WTC11 (cell line): ENCODE data around the gene AMHR2. TPM values are rescaled to one million over a fixed set of nuclear protein-coding genes. Genes with fewer than 3 reads are reported as not detected.

ENCODE experiments used
- ATAC-seq: fragments of 200-7000 bp; cut with Tn5 transposase; 2 replicates; pipeline ENCODE4 v1.10.0; 2021; ENCODE audit warnings: mild to moderate bottlenecking, moderate library complexity
- CTCF ChIA-PET: fragments of 300-600 bp; sonication (Branson Sonifier 250); formaldehyde crosslinking; loops from one replicate; lab custom pipeline; 2021; ENCODE audit warnings: antibody characterized with exemption; lab: Charles Lee
- POLR2A ChIA-PET: fragments of 350-600 bp; sonication (Branson Sonifier 250); formaldehyde crosslinking; loops from one replicate; lab custom pipeline; 2021; ENCODE audit warnings: antibody characterized with exemption; lab: Charles Lee
- DNase-seq: peaks from one replicate; pipeline ENCODE4 v3.0.0; 2021; ENCODE audit warnings: low spot score
- H3K27ac Mint-ChIP-seq: 2 replicates; pipeline ENCODE4 v1.8.0; 2021; ENCODE audit warnings: mixed read lengths
- H3K27me3 Mint-ChIP-seq: 2 replicates; pipeline ENCODE4 v1.8.0; 2021; ENCODE audit warnings: low read depth, mild to moderate bottlenecking, moderate library complexity, mixed read lengths
- H3K36me3 Mint-ChIP-seq: 2 replicates; pipeline ENCODE4 v1.8.0; 2021; ENCODE audit warnings: mixed read lengths
- H3K4me1 Mint-ChIP-seq: 2 replicates; pipeline ENCODE4 v1.8.0; 2022; ENCODE audit warnings: mixed read lengths
- H3K4me3 Mint-ChIP-seq: 2 replicates; pipeline ENCODE4 v1.8.0; 2021; ENCODE audit warnings: mild to moderate bottlenecking, moderate library complexity, mixed read lengths
- H3K9me3 Mint-ChIP-seq: 2 replicates; pipeline ENCODE4 v1.8.0; 2021; ENCODE audit warnings: mixed read lengths
- FOXJ3 ChIP-seq: sonication (generic); formaldehyde crosslinking; IDR thresholded peaks from 2 replicates; pipeline ENCODE4 v1.9.0; 2021; ENCODE audit warnings: missing genetic modification reagents, mild to moderate bottlenecking, borderline replicate concordance
- GTF2I ChIP-seq: fragments of 250-450 bp; sonication (Bioruptor Pico); conservative IDR thresholded peaks from 2 replicates; pipeline ENCODE4 v1.4.0; 2021; ENCODE audit warnings: mild to moderate bottlenecking
- IRF2 ChIP-seq: sonication (generic); formaldehyde crosslinking; IDR thresholded peaks from 2 replicates; pipeline ENCODE4 v1.8.0; 2022; ENCODE audit warnings: low read depth, missing genetic modification reagents, borderline replicate concordance
- JAZF1 ChIP-seq: fragments of 250-450 bp; sonication (Bioruptor Pico); IDR thresholded peaks from 2 replicates; pipeline ENCODE4 v1.9.0; 2021; ENCODE audit warnings: moderate library complexity, mild to moderate bottlenecking, inconsistent platforms
- JUN ChIP-seq: sonication (generic); formaldehyde crosslinking; IDR thresholded peaks from 2 replicates; pipeline ENCODE4 v1.8.0; 2023; ENCODE audit warnings: mild to moderate bottlenecking, missing genetic modification reagents
- KAT7 ChIP-seq: sonication (generic); formaldehyde crosslinking; IDR thresholded peaks from 2 replicates; pipeline ENCODE4 v1.8.1; 2023; ENCODE audit warnings: missing genetic modification reagents, mild to moderate bottlenecking, borderline replicate concordance
- NR1H2 ChIP-seq: sonication (generic); formaldehyde crosslinking; IDR thresholded peaks from 2 replicates; pipeline ENCODE4 v1.9.0; 2021; ENCODE audit warnings: mild to moderate bottlenecking, moderate library complexity, missing genetic modification reagents
- OVOL2 ChIP-seq: fragments of 250-450 bp; sonication (Bioruptor Pico); IDR thresholded peaks from 2 replicates; pipeline ENCODE4 v1.9.0; 2021; ENCODE audit warnings: mild to moderate bottlenecking, borderline replicate concordance
- ZNF416 ChIP-seq: fragments of 250-450 bp; sonication (Bioruptor Pico); IDR thresholded peaks from 2 replicates; pipeline ENCODE4 v1.9.0; 2021; ENCODE audit warnings: mild to moderate bottlenecking, inconsistent platforms
- total RNA-seq: library from RNA; stranded (reverse); gene quantifications from 3 replicates; pipeline ENCODE4 v1.2.3, GENCODE V29; 2021
- TF ChIP-seq, protein P1 (sequence below): fragments of 250-450 bp; sonication (Bioruptor Pico); IDR thresholded peaks from 2 replicates; pipeline ENCODE4 v1.9.0; 2021; ENCODE audit warnings: moderate library complexity, mild to moderate bottlenecking, inconsistent platforms, borderline replicate concordance
- TF ChIP-seq, protein P2 (sequence below): sonication (generic); formaldehyde crosslinking; IDR thresholded peaks from 2 replicates; pipeline ENCODE4 v1.8.0; 2022; ENCODE audit warnings: missing genetic modification reagents
- TF ChIP-seq, protein P3 (sequence below): sonication (generic); formaldehyde crosslinking; IDR thresholded peaks from 2 replicates; pipeline ENCODE4 v1.8.1; 2023; ENCODE audit warnings: mild to moderate bottlenecking, missing genetic modification reagents
- TF ChIP-seq, protein P4 (sequence below): sonication (generic); formaldehyde crosslinking; IDR thresholded peaks from 2 replicates; pipeline ENCODE4 v1.8.0; 2023; ENCODE audit warnings: mild to moderate bottlenecking, missing genetic modification reagents
- TF ChIP-seq, protein P5 (sequence below): sonication (generic); formaldehyde crosslinking; IDR thresholded peaks from 2 replicates; pipeline ENCODE4 v1.8.0; 2022; ENCODE audit warnings: mild to moderate bottlenecking, missing genetic modification reagents
- TF ChIP-seq, protein P6 (sequence below): sonication (generic); formaldehyde crosslinking; IDR thresholded peaks from 2 replicates; pipeline ENCODE4 v1.8.1; 2023; ENCODE audit warnings: mild to moderate bottlenecking, missing genetic modification reagents, borderline replicate concordance

The AMHR2 gene
- total RNA-seq, 1 experiment from 2014 or later: not detected

- TF ChIP-seq JAZF1 (CRISPR knock-in tag) (no peak), NR1H2 (CRISPR knock-in tag) (no peak), FOXJ3 (CRISPR knock-in tag) (no peak), OVOL2 (CRISPR knock-in tag) (no peak), JUN (CRISPR knock-in tag) (no peak)
- TF ChIP-seq, protein P1, sequence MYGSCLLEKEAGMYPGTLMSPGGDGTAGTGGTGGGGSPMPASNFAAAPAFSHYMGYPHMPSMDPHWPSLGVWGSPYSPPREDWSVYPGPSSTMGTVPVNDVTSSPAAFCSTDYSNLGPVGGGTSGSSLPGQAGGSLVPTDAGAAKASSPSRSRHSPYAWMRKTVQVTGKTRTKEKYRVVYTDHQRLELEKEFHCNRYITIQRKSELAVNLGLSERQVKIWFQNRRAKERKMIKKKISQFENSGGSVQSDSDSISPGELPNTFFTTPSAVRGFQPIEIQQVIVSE: no peak
- TF ChIP-seq, protein P2, sequence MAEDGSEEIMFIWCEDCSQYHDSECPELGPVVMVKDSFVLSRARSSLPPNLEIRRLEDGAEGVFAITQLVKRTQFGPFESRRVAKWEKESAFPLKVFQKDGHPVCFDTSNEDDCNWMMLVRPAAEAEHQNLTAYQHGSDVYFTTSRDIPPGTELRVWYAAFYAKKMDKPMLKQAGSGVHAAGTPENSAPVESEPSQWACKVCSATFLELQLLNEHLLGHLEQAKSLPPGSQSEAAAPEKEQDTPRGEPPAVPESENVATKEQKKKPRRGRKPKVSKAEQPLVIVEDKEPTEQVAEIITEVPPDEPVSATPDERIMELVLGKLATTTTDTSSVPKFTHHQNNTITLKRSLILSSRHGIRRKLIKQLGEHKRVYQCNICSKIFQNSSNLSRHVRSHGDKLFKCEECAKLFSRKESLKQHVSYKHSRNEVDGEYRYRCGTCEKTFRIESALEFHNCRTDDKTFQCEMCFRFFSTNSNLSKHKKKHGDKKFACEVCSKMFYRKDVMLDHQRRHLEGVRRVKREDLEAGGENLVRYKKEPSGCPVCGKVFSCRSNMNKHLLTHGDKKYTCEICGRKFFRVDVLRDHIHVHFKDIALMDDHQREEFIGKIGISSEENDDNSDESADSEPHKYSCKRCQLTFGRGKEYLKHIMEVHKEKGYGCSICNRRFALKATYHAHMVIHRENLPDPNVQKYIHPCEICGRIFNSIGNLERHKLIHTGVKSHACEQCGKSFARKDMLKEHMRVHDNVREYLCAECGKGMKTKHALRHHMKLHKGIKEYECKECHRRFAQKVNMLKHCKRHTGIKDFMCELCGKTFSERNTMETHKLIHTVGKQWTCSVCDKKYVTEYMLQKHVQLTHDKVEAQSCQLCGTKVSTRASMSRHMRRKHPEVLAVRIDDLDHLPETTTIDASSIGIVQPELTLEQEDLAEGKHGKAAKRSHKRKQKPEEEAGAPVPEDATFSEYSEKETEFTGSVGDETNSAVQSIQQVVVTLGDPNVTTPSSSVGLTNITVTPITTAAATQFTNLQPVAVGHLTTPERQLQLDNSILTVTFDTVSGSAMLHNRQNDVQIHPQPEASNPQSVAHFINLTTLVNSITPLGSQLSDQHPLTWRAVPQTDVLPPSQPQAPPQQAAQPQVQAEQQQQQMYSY (CRISPR knock-in tag): no peak
- TF ChIP-seq, protein P3, sequence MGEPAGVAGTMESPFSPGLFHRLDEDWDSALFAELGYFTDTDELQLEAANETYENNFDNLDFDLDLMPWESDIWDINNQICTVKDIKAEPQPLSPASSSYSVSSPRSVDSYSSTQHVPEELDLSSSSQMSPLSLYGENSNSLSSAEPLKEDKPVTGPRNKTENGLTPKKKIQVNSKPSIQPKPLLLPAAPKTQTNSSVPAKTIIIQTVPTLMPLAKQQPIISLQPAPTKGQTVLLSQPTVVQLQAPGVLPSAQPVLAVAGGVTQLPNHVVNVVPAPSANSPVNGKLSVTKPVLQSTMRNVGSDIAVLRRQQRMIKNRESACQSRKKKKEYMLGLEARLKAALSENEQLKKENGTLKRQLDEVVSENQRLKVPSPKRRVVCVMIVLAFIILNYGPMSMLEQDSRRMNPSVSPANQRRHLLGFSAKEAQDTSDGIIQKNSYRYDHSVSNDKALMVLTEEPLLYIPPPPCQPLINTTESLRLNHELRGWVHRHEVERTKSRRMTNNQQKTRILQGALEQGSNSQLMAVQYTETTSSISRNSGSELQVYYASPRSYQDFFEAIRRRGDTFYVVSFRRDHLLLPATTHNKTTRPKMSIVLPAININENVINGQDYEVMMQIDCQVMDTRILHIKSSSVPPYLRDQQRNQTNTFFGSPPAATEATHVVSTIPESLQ (CRISPR knock-in tag): no peak
These were observed 28.1 kb downstream of the AMHR2 start, which contains the start of gene PCBP2 (continued) for GRCh38 chr12:53451661-53452158.

DNA sequence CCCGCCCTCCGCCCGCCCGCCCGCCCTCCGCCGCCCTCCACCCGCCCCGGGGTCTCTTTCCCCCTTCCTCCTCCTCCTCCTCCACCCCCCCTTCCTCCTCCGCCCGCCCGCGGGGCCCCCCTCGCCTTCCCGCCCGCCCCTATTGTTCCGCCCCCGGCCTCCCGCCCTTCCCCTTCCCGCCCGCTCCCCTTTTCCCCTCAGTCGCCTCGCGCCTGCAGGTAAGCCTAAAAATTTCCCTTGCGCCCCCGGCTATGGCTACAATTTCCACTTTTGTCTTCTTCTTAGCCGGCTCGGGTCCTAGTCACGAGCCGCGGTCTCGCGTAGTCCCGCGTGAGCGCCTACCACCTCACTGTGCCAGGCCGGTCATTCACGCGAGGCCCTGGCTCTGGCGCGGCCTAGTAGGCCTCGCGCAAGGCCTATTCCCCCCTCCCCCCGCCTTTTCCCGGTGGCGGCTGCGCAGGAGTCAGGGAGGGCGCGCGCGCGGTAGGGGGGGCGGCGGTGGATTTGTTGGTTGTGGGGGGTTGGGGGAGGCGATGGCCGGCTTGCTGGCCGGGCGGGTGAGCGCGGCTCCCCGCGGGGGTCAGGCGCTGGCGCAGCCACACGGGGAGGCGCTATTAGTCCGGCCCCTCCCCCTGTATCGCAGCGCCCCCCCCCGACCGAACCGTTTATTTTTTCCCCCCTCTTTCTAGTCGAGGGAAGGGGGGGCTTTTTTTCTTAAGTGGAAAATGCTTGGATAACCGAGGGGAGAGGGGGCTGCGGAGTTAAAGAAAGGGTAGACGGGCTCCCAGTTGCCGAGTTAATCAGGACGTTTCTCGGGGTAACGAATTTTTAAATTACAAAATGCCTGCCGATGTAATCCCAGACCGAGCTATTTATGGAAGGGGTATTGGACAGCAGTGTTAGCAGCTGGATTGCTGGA lies 28.8 kb downstream of the AMHR2 start:
- ChIA-PET CTCF (no interaction called here), POLR2A (interaction anchor here (0.7 kb wide), 1 partner anchor 104 kb away, joined by 6 read pairs; no protein-coding TSS in a partner anchor)
- ATAC-seq (peak; percentile 38), DNase-seq (peak; percentile 86)
- H3K4me1 Mint-ChIP-seq: peaks cover 23% of the 10 kb centered on the region
- peaks cover 54% of the 10 kb centered on the region for H3K36me3 Mint-ChIP-seq
- H3K9me3 Mint-ChIP-seq: no peaks in the 10 kb centered on the region
- H3K27ac Mint-ChIP-seq: peak overlapping the region; percentile 100
- H3K27me3 Mint-ChIP-seq: no peaks in the 10 kb centered on the region
- peak overlapping the region; percentile 96 for H3K4me3 Mint-ChIP-seq
- TF ChIP-seq, protein P4, sequence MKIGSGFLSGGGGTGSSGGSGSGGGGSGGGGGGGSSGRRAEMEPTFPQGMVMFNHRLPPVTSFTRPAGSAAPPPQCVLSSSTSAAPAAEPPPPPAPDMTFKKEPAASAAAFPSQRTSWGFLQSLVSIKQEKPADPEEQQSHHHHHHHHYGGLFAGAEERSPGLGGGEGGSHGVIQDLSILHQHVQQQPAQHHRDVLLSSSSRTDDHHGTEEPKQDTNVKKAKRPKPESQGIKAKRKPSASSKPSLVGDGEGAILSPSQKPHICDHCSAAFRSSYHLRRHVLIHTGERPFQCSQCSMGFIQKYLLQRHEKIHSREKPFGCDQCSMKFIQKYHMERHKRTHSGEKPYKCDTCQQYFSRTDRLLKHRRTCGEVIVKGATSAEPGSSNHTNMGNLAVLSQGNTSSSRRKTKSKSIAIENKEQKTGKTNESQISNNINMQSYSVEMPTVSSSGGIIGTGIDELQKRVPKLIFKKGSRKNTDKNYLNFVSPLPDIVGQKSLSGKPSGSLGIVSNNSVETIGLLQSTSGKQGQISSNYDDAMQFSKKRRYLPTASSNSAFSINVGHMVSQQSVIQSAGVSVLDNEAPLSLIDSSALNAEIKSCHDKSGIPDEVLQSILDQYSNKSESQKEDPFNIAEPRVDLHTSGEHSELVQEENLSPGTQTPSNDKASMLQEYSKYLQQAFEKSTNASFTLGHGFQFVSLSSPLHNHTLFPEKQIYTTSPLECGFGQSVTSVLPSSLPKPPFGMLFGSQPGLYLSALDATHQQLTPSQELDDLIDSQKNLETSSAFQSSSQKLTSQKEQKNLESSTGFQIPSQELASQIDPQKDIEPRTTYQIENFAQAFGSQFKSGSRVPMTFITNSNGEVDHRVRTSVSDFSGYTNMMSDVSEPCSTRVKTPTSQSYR (CRISPR knock-in tag): peak; percentile 79
- TF ChIP-seq KAT7 (CRISPR knock-in tag) (0 out of 2 replicates have a peak, but pooled peaks have one; percentile 66), JUN (CRISPR knock-in tag) (peak; percentile 90), IRF2 (CRISPR knock-in tag) (no peak), GTF2I (CRISPR knock-in tag) (no peak), ZNF416 (CRISPR knock-in tag) (0 out of 2 replicates have a peak, but pooled peaks have one; percentile 10)
- TF ChIP-seq, protein P5, sequence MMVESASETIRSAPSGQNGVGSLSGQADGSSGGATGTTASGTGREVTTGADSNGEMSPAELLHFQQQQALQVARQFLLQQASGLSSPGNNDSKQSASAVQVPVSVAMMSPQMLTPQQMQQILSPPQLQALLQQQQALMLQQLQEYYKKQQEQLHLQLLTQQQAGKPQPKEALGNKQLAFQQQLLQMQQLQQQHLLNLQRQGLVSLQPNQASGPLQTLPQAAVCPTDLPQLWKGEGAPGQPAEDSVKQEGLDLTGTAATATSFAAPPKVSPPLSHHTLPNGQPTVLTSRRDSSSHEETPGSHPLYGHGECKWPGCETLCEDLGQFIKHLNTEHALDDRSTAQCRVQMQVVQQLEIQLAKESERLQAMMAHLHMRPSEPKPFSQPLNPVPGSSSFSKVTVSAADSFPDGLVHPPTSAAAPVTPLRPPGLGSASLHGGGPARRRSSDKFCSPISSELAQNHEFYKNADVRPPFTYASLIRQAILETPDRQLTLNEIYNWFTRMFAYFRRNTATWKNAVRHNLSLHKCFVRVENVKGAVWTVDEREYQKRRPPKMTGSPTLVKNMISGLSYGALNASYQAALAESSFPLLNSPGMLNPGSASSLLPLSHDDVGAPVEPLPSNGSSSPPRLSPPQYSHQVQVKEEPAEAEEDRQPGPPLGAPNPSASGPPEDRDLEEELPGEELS: peak; percentile 89
- TF ChIP-seq, protein P3 (CRISPR knock-in tag): no peak
- TF ChIP-seq, protein P6, sequence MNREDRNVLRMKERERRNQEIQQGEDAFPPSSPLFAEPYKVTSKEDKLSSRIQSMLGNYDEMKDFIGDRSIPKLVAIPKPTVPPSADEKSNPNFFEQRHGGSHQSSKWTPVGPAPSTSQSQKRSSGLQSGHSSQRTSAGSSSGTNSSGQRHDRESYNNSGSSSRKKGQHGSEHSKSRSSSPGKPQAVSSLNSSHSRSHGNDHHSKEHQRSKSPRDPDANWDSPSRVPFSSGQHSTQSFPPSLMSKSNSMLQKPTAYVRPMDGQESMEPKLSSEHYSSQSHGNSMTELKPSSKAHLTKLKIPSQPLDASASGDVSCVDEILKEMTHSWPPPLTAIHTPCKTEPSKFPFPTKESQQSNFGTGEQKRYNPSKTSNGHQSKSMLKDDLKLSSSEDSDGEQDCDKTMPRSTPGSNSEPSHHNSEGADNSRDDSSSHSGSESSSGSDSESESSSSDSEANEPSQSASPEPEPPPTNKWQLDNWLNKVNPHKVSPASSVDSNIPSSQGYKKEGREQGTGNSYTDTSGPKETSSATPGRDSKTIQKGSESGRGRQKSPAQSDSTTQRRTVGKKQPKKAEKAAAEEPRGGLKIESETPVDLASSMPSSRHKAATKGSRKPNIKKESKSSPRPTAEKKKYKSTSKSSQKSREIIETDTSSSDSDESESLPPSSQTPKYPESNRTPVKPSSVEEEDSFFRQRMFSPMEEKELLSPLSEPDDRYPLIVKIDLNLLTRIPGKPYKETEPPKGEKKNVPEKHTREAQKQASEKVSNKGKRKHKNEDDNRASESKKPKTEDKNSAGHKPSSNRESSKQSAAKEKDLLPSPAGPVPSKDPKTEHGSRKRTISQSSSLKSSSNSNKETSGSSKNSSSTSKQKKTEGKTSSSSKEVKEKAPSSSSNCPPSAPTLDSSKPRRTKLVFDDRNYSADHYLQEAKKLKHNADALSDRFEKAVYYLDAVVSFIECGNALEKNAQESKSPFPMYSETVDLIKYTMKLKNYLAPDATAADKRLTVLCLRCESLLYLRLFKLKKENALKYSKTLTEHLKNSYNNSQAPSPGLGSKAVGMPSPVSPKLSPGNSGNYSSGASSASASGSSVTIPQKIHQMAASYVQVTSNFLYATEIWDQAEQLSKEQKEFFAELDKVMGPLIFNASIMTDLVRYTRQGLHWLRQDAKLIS (CRISPR knock-in tag): no peak
